GM23338 (cell line): ENCODE measurements around the gene ANKFN1. TPM values are rescaled to one million over a fixed set of nuclear protein-coding genes. Genes with fewer than 3 reads are reported as not detected.

Source experiments
- CREB1 ChIP-seq: fragments of 250-450 bp; sonication (Bioruptor Pico); IDR thresholded peaks from 2 replicates; pipeline ENCODE4 v1.5.0; 2020; ENCODE audit warnings: low read depth, mild to moderate bottlenecking, moderate library complexity
- ETS1 ChIP-seq: IDR thresholded peaks from 2 replicates; pipeline ENCODE4 v1.6.1; 2016; ENCODE audit warnings: antibody characterized with exemption
- EZH2 ChIP-seq: fragments of 200-600 bp; sonication (generic); IDR thresholded peaks from one replicate; pipeline ENCODE4 v1.8.0; 2017; ENCODE audit warnings: antibody characterized with exemption, mild to moderate bottlenecking, low read depth; ENCODE audit not compliant: unreplicated experiment
- JUNB ChIP-seq: IDR thresholded peaks from one replicate; pipeline ENCODE4 v1.6.1; 2016; ENCODE audit warnings: antibody characterized with exemption; ENCODE audit not compliant: unreplicated experiment
- NANOG ChIP-seq: IDR thresholded peaks from 2 replicates; pipeline ENCODE4 v1.6.1; 2016; ENCODE audit warnings: antibody characterized with exemption, borderline replicate concordance
- STAT1 ChIP-seq: IDR thresholded peaks from one replicate; pipeline ENCODE4 v1.6.1; 2016; ENCODE audit warnings: antibody characterized with exemption; ENCODE audit not compliant: unreplicated experiment
- polyA plus RNA-seq: library from polyadenylated mRNA; unstranded; fragments of >200 nt; fragmentation: Nextera tagmentation; extraction: Ambion mirVana; gene quantifications from 2 replicates; pipeline ENCODE4 v1.2.1, GENCODE V29; 2016
- total RNA-seq: library from RNA; depleted of rRNA; stranded (reverse); fragments of >200 nt; shearing (Covaris generic); gene quantifications from 2 replicates; pipeline ENCODE4 v1.2.3, GENCODE V29; 2014
- TF ChIP-seq, protein P1 (sequence below): fragments of 250-450 bp; sonication (Bioruptor Pico); IDR thresholded peaks from 2 replicates; pipeline ENCODE4 v1.5.0; 2020; ENCODE audit warnings: mild to moderate bottlenecking, moderate library complexity
- TF ChIP-seq, protein P2 (sequence below): IDR thresholded peaks from one replicate; pipeline ENCODE4 v1.6.1; 2018; ENCODE audit warnings: antibody characterized with exemption; ENCODE audit not compliant: unreplicated experiment

ANKFN1 gene
- total and polyA plus RNA-seq, 2 experiments from 2014 or later = not detected

GRCh38 chr17:56142325-56142724 is 10.9 kb upstream of the ANKFN1 start (continued):
- TF ChIP-seq, protein P1, sequence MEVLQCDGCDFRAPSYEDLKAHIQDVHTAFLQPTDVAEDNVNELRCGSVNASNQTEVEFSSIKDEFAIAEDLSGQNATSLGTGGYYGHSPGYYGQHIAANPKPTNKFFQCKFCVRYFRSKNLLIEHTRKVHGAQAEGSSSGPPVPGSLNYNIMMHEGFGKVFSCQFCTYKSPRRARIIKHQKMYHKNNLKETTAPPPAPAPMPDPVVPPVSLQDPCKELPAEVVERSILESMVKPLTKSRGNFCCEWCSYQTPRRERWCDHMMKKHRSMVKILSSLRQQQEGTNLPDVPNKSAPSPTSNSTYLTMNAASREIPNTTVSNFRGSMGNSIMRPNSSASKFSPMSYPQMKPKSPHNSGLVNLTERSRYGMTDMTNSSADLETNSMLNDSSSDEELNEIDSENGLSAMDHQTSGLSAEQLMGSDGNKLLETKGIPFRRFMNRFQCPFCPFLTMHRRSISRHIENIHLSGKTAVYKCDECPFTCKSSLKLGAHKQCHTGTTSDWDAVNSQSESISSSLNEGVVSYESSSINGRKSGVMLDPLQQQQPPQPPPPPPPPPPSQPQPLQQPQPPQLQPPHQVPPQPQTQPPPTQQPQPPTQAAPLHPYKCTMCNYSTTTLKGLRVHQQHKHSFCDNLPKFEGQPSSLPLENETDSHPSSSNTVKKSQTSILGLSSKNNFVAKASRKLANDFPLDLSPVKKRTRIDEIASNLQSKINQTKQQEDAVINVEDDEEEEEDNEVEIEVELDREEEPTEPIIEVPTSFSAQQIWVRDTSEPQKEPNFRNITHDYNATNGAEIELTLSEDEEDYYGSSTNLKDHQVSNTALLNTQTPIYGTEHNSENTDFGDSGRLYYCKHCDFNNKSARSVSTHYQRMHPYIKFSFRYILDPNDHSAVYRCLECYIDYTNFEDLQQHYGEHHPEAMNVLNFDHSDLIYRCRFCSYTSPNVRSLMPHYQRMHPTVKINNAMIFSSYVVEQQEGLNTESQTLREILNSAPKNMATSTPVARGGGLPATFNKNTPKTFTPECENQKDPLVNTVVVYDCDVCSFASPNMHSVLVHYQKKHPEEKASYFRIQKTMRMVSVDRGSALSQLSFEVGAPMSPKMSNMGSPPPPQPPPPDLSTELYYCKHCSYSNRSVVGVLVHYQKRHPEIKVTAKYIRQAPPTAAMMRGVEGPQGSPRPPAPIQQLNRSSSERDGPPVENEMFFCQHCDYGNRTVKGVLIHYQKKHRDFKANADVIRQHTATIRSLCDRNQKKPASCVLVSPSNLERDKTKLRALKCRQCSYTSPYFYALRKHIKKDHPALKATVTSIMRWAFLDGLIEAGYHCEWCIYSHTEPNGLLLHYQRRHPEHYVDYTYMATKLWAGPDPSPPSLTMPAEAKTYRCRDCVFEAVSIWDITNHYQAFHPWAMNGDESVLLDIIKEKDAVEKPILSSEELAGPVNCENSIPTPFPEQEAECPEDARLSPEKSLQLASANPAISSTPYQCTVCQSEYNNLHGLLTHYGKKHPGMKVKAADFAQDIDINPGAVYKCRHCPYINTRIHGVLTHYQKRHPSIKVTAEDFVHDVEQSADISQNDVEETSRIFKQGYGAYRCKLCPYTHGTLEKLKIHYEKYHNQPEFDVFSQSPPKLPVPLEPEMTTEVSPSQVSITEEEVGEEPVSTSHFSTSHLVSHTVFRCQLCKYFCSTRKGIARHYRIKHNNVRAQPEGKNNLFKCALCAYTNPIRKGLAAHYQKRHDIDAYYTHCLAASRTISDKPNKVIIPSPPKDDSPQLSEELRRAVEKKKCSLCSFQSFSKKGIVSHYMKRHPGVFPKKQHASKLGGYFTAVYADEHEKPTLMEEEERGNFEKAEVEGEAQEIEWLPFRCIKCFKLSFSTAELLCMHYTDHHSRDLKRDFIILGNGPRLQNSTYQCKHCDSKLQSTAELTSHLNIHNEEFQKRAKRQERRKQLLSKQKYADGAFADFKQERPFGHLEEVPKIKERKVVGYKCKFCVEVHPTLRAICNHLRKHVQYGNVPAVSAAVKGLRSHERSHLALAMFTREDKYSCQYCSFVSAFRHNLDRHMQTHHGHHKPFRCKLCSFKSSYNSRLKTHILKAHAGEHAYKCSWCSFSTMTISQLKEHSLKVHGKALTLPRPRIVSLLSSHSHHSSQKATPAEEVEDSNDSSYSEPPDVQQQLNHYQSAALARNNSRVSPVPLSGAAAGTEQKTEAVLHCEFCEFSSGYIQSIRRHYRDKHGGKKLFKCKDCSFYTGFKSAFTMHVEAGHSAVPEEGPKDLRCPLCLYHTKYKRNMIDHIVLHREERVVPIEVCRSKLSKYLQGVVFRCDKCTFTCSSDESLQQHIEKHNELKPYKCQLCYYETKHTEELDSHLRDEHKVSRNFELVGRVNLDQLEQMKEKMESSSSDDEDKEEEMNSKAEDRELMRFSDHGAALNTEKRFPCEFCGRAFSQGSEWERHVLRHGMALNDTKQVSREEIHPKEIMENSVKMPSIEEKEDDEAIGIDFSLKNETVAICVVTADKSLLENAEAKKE (CRISPR knock-in tag) = no peak
- TF ChIP-seq NANOG (no peak), EZH2 (no peak), ETS1 (no peak), STAT1 (no peak), CREB1 (CRISPR knock-in tag) (no peak), JUNB (no peak)
- TF ChIP-seq, protein P2, sequence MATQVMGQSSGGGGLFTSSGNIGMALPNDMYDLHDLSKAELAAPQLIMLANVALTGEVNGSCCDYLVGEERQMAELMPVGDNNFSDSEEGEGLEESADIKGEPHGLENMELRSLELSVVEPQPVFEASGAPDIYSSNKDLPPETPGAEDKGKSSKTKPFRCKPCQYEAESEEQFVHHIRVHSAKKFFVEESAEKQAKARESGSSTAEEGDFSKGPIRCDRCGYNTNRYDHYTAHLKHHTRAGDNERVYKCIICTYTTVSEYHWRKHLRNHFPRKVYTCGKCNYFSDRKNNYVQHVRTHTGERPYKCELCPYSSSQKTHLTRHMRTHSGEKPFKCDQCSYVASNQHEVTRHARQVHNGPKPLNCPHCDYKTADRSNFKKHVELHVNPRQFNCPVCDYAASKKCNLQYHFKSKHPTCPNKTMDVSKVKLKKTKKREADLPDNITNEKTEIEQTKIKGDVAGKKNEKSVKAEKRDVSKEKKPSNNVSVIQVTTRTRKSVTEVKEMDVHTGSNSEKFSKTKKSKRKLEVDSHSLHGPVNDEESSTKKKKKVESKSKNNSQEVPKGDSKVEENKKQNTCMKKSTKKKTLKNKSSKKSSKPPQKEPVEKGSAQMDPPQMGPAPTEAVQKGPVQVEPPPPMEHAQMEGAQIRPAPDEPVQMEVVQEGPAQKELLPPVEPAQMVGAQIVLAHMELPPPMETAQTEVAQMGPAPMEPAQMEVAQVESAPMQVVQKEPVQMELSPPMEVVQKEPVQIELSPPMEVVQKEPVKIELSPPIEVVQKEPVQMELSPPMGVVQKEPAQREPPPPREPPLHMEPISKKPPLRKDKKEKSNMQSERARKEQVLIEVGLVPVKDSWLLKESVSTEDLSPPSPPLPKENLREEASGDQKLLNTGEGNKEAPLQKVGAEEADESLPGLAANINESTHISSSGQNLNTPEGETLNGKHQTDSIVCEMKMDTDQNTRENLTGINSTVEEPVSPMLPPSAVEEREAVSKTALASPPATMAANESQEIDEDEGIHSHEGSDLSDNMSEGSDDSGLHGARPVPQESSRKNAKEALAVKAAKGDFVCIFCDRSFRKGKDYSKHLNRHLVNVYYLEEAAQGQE = no peak
